ENCODE measurements around the gene PCDHGA4. TPM values are rescaled to one million over a fixed set of nuclear protein-coding genes. Genes with fewer than 3 reads are reported as not detected.
"Not testable (repeated sequence)": the region's sequence is repeated elsewhere in the genome, so short reads cannot be mapped to it uniquely, and the experiment has no call there.

PCDHGA4 gene
- 1 to 10 TPM; 4.4 to 5.8 (median 5.7) TPM for total RNA-seq
- 1.7 TPM for polyA plus RNA-seq
- long read RNA-seq, donor 1, partial matches to known transcripts = 0 of 2 reads
- long read RNA-seq, donor 1, other reads (novel, unspliced or antisense) = 2 of 2 reads
- long read RNA-seq, donor 2 = 0 reads
- long read RNA-seq, donor 3, full-length matches to known transcripts = 4 of 6 reads
- long read RNA-seq, donor 3, partial matches to known transcripts = 0 of 6 reads
- long read RNA-seq, donor 3, other reads (novel, unspliced or antisense) = 2 of 6 reads
- long read RNA-seq, donor 4 = 0 reads

- Histone ChIP-seq H3K4me1 (ENCODE audit: control insufficient read depth, insufficient read depth, low read length) (no peaks in the 10 kb centered on the region), H3K27ac (ENCODE audit: low read length) (no peak within 1 kb of the TSS), H3K4me3 (ENCODE audit: low read length) (peak within 1 kb of the TSS; percentile 44), H3K27me3 (ENCODE audit: control insufficient read depth, insufficient read depth) (no peaks in the 10 kb centered on the region), H3K9me3 (ENCODE audit: control insufficient read depth, low read length) (peaks cover 9% of the 10 kb centered on the region)
- ATAC-seq = no peak
- 17% methylated on average over 29 of the region's 29 CpGs for WGBS
- DNase-seq = no peak
- intact Hi-C loops (cut with DNase I) = no loop called here
Measured at GRCh38 chr5:141354900-141355469, at the start of gene PCDHGA4. TSS of gene PCDHGA4 (plus strand) at chr5:141355021. CDS start at chr5:141355108, 87 bp downstream.

- DNase-seq (no peak), ATAC-seq (no peak)
- peaks cover 13% of the 10 kb centered on the region for H3K9me3 ChIP-seq (ENCODE audit: control insufficient read depth, low read length)
- no peak overlapping the region for H3K27ac ChIP-seq (ENCODE audit: low read length)
- intact Hi-C loops (cut with DNase I) = no loop called here
- WGBS = 97% methylated on average over 1 of the region's 1 CpG
- no peak overlapping the region for H3K4me3 ChIP-seq (ENCODE audit: low read length)
- no peaks in the 10 kb centered on the region for H3K27me3 ChIP-seq (ENCODE audit: control insufficient read depth, insufficient read depth)
- H3K4me1 ChIP-seq (ENCODE audit: control insufficient read depth, insufficient read depth, low read length) = no peaks in the 10 kb centered on the region
Measured at GRCh38 chr5:141306630-141307029, 48.2 kb upstream of the PCDHGA4 start.

GRCh38 chr5:141313711-141314110 lies 41.1 kb upstream of the PCDHGA4 start:
- no peaks in the 10 kb centered on the region for H3K4me1 ChIP-seq (ENCODE audit: control insufficient read depth, insufficient read depth, low read length)
- no peak overlapping the region for H3K27ac ChIP-seq (ENCODE audit: low read length)
- intact Hi-C loops (cut with DNase I) = no loop called here
- no peaks in the 10 kb centered on the region for H3K27me3 ChIP-seq (ENCODE audit: control insufficient read depth, insufficient read depth)
- no peak for ATAC-seq
- peaks cover 2% of the 10 kb centered on the region for H3K9me3 ChIP-seq (ENCODE audit: control insufficient read depth, low read length)
- no peak for DNase-seq
- H3K4me3 ChIP-seq (ENCODE audit: low read length) = no peak overlapping the region

GRCh38 chr5:141316963-141317362 lies 37.9 kb upstream of the PCDHGA4 start:
- H3K27ac ChIP-seq (ENCODE audit: low read length); H3K4me3 ChIP-seq (ENCODE audit: low read length); ATAC-seq; H3K9me3 ChIP-seq (ENCODE audit: control insufficient read depth, low read length); H3K27me3 ChIP-seq (ENCODE audit: control insufficient read depth, insufficient read depth); intact Hi-C loops (cut with DNase I); DNase-seq; H3K4me1 ChIP-seq (ENCODE audit: control insufficient read depth, insufficient read depth, low read length): not testable (repeated sequence)
- WGBS = 88% methylated on average over 4 of the region's 4 CpGs

- Histone ChIP-seq H3K27me3 (ENCODE audit: control insufficient read depth, insufficient read depth) (no peaks in the 10 kb centered on the region), H3K27ac (ENCODE audit: low read length) (no peak overlapping the region), H3K4me3 (ENCODE audit: low read length) (peak overlapping the region; percentile 78), H3K4me1 (ENCODE audit: control insufficient read depth, insufficient read depth, low read length) (no peaks in the 10 kb centered on the region), H3K9me3 (ENCODE audit: control insufficient read depth, low read length) (peaks cover 8% of the 10 kb centered on the region)
- WGBS = 98% methylated on average over 6 of the region's 6 CpGs
- no peak for ATAC-seq
- no peak for DNase-seq
- intact Hi-C loops (cut with DNase I) = no loop called here
Measured at GRCh38 chr5:141319202-141319601, 35.6 kb upstream of the PCDHGA4 start.

- DNase-seq (no peak), ATAC-seq (no peak)
- Histone ChIP-seq H3K4me1 (ENCODE audit: control insufficient read depth, insufficient read depth, low read length) (no peaks in the 10 kb centered on the region), H3K4me3 (ENCODE audit: low read length) (peak overlapping the region; percentile 78), H3K27me3 (ENCODE audit: control insufficient read depth, insufficient read depth) (no peaks in the 10 kb centered on the region), H3K27ac (ENCODE audit: low read length) (no peak overlapping the region), H3K9me3 (ENCODE audit: control insufficient read depth, low read length) (peaks cover 8% of the 10 kb centered on the region)
- intact Hi-C loops (cut with DNase I) = no loop called here
- 69% methylated on average over 5 of the region's 5 CpGs for WGBS
Measured at GRCh38 chr5:141319699-141320098, 35.1 kb upstream of the PCDHGA4 start.

- intact Hi-C loops (cut with DNase I) = no loop called here
- Histone ChIP-seq H3K4me3 (ENCODE audit: low read length) (peak within 1 kb of the TSS; percentile 78), H3K27me3 (ENCODE audit: control insufficient read depth, insufficient read depth) (no peaks in the 10 kb centered on the region), H3K27ac (ENCODE audit: low read length) (peak within 1 kb of the TSS; percentile 93), H3K4me1 (ENCODE audit: control insufficient read depth, insufficient read depth, low read length) (no peaks in the 10 kb centered on the region), H3K9me3 (ENCODE audit: control insufficient read depth, low read length) (peaks cover 8% of the 10 kb centered on the region)
- ATAC-seq (peak; percentile 99 to 100), DNase-seq (peak; percentile 92 to 97 (median 96))
- 1% methylated on average over 67 of the region's 67 CpGs for WGBS
Measured at GRCh38 chr5:141320225-141321169, 34.3 kb upstream of the PCDHGA4 start, which contains the start of gene TAF7. TSS of gene TAF7 (minus strand) at chr5:141320784. CDS start at chr5:141320044, 740 bp downstream.

GRCh38 chr5:141322261-141322660 lies 32.6 kb upstream of the PCDHGA4 start:
- DNase-seq = no peak
- Histone ChIP-seq H3K27me3 (ENCODE audit: control insufficient read depth, insufficient read depth) (no peaks in the 10 kb centered on the region), H3K9me3 (ENCODE audit: control insufficient read depth, low read length) (peaks cover 8% of the 10 kb centered on the region), H3K27ac (ENCODE audit: low read length) (no peak overlapping the region), H3K4me1 (ENCODE audit: control insufficient read depth, insufficient read depth, low read length) (no peaks in the 10 kb centered on the region), H3K4me3 (ENCODE audit: low read length) (no peak overlapping the region)
- no peak for ATAC-seq
- intact Hi-C loops (cut with DNase I) = no loop called here
- 92% methylated on average over 3 of the region's 3 CpGs for WGBS

GRCh38 chr5:141326088-141326854 lies 28.6 kb upstream of the PCDHGA4 start:
- Histone ChIP-seq H3K27ac (ENCODE audit: low read length) (peak overlapping the region; percentile 55), H3K9me3 (ENCODE audit: control insufficient read depth, low read length) (no peaks in the 10 kb centered on the region), H3K4me1 (ENCODE audit: control insufficient read depth, insufficient read depth, low read length) (no peaks in the 10 kb centered on the region), H3K4me3 (ENCODE audit: low read length) (peak overlapping the region; percentile 46), H3K27me3 (ENCODE audit: control insufficient read depth, insufficient read depth) (no peaks in the 10 kb centered on the region)
- ATAC-seq (peak; percentile 77 to 93), DNase-seq (peak; percentile 59 to 83 (median 77))
- 8% methylated on average over 27 of the region's 27 CpGs for WGBS
- intact Hi-C loops (cut with DNase I) = loop anchor here in 1 of 4 donors (5.0 kb wide), 1 partner anchor 236 kb away; no protein-coding TSS in a partner anchor

GRCh38 chr5:141328231-141328630 lies 26.6 kb upstream of the PCDHGA4 start:
- Histone ChIP-seq H3K4me1 (ENCODE audit: control insufficient read depth, insufficient read depth, low read length) (no peaks in the 10 kb centered on the region), H3K27me3 (ENCODE audit: control insufficient read depth, insufficient read depth) (no peaks in the 10 kb centered on the region), H3K9me3 (ENCODE audit: control insufficient read depth, low read length) (no peaks in the 10 kb centered on the region), H3K4me3 (ENCODE audit: low read length) (no peak overlapping the region), H3K27ac (ENCODE audit: low read length) (no peak overlapping the region)
- intact Hi-C loops (cut with DNase I) = loop anchor here in 1 of 4 donors (5.0 kb wide), 1 partner anchor 234 kb away; no protein-coding TSS in a partner anchor
- DNase-seq (no peak), ATAC-seq (no peak)
- WGBS = 77% methylated on average over 8 of the region's 8 CpGs
